Omental fat pad (tissue), 4 donors: Measurements from ENCODE around the gene CEP131. TPM values are rescaled to one million over a fixed set of nuclear protein-coding genes. Genes with fewer than 3 reads are reported as not detected.

Experiments used
- ATAC-seq: fragments of 150-250 bp; one replicate; pipeline ENCODE4 v1.9.1; 2016; ENCODE audit warnings: mild to moderate bottlenecking, moderate library complexity; ENCODE audit not compliant: low FRiP score
- DNase-seq: peaks from one replicate; pipeline ENCODE4 v3.0.0-alpha.2; 2019; ENCODE audit warnings: low spot score
- total RNA-seq, 4 donors: library from RNA; depleted of rRNA; stranded (reverse); fragments of >200 nt; gene quantifications; one replicate each; pipeline ENCODE4 v1.1.0, GENCODE V29; 2016
- TF ChIP-seq, protein P1 (sequence below), 3 donors: fragments of 450-650 bp; IDR thresholded peaks; one replicate each; pipeline ENCODE4 v1.5.1; 2016 to 2017; ENCODE audit warnings: antibody characterized with exemption in 3 of 3, mild to moderate bottlenecking in 3 of 3, moderate library complexity in 2 of 3

The CEP131 gene
- total RNA-seq, 4 donors from 2014 or later, result 3.0 to 11.5 (median 5.6) TPM

DNA sequence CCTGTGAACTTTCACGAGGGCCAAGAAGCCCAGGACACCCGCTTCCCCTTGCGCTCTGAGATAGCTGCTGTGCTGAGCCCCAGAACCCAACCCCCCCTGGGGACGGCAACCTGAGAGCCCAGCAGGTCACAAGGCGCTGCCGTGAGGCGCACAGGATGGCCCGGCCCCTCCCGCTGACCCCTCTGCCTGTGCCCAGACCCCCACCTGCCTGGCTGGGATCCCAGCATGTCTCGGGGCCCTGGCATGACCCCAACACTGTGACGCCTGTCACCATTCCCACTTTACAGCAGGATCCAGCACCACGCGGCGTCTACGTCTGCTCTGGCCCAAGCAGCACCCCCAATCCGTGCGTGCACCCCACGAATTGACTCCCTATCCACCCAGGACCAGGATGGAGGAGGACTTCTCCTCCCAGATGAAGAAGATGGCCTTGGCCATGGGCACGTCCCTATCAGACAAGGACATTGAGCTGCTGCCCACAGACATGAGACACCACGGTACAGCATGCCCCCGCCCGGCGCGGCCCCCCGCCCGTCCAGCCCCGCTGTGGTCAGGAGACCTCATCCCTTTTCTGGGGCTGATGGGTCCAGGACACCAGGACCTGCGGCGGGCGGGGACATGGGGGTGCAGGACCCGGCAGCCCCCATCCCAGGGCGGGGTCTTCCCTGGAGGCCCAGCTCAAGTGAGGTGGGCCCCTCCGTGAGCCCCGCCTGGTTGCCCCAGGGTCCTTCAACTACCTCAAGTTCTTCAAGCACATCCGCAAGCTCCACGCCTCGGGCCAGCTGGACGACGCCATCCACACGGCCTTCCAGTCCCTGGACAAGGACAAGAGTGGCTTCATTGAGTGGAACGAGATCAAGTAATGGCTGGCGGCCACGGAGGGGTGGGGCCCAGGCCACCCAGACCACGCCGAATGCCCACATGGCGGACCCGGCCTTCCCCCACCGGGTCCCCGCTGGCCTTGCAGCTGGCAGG lies 41.6 kb downstream of the CEP131 start:
- no peak for ATAC-seq
- DNase-seq, result no peak
- TF ChIP-seq, protein P1, sequence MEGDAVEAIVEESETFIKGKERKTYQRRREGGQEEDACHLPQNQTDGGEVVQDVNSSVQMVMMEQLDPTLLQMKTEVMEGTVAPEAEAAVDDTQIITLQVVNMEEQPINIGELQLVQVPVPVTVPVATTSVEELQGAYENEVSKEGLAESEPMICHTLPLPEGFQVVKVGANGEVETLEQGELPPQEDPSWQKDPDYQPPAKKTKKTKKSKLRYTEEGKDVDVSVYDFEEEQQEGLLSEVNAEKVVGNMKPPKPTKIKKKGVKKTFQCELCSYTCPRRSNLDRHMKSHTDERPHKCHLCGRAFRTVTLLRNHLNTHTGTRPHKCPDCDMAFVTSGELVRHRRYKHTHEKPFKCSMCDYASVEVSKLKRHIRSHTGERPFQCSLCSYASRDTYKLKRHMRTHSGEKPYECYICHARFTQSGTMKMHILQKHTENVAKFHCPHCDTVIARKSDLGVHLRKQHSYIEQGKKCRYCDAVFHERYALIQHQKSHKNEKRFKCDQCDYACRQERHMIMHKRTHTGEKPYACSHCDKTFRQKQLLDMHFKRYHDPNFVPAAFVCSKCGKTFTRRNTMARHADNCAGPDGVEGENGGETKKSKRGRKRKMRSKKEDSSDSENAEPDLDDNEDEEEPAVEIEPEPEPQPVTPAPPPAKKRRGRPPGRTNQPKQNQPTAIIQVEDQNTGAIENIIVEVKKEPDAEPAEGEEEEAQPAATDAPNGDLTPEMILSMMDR (IDR thresholded peaks at IDR 0.05), result no peak

DNA sequence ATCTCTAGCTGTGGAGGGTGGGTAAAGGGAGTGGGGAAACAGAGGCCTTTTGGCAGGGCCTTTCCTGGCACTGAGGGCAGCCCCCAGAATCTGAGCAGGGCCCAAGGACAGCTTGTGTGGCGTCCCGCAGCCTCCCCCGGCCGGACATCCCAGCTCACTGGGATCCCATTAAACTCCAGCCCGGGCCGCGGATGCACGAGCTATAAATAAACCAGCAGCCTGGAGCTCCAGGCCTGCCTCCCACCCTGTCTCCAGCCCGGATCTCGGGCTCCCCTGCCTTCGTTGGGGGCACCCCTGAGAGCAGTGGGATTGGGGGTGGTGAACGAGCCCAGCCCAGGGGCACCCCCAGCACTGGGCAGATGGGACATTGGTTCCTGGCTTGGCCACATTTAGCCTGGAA lies 42.9 kb downstream of the CEP131 start:
- no peak for DNase-seq
- ATAC-seq, result no peak
- TF ChIP-seq, protein P1 (IDR thresholded peaks at IDR 0.05), result no peak

DNA sequence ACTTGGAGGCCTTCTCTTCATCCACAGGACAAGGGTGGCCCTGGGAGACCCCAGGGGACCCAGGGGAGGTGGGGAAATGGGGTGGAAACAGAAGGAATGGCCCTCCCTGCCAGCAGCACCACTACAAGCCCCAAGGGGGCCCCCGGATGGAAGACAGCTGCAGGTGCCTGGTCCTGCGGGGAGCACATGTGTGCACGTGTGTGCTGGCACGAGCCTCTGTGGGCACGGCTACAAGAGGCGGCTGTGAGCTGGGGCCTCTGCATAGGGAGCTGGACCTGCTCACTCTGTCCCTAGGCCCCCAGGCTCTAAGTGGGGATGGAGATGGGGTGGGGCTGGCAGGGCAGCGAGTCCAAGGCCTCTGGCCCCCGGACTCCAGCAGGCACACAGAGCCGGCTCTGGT lies 43.5 kb downstream of the CEP131 start:
- TF ChIP-seq, protein P1 (IDR thresholded peaks at IDR 0.05), result no peak

DNA sequence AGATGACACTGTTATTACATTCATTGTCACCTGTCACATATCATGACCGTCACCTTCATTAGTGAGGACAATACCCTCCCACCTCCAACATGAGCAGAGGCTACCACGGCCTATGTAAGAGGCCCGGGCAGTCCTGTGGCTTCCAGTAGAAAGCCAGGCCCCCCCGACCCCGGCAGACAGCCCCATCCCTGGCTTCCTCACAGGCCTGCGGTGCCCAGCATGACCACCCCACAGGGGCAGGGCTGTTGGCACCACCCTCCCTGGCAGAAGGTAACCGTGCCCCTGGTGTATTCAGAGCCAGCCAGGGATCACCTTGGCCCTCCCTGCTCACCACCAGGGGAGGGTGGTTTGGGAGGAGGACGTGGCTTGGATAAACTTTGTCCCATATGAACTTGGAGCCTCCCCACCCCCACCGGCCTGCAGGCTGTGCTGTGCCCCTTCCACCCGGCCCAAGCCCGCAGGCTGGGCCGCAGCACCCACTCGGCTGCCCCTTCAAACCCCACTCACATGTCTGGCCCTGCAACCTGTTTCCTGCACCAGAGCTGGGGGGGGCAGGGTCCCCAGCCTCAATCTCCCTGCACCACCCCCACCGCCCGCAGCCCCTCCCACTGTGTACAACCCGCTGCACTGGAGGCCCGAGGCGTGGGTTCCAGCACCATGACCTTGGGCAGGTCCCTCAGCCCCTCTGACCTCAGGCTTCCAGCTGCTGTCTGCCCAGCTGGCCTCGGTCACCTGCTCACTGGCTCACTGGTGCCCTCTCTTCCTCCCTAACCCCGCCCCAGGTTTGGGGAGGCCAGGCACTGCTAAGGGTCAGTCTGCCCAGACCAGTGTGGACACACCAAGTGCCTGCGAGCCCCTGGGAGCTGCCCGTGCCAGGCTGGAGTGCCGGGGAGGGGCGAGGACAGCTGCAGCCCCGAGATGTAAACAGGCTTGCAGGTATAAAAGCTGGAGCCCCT lies 44.4 kb downstream of the CEP131 start:
- ATAC-seq, result no peak
- TF ChIP-seq, protein P1 (IDR thresholded peaks at IDR 0.05), result no peak

More for the DNA sequence above, 43.5 kb downstream of the CEP131 start:
- ATAC-seq (no peak), DNase-seq (no peak)

DNA sequence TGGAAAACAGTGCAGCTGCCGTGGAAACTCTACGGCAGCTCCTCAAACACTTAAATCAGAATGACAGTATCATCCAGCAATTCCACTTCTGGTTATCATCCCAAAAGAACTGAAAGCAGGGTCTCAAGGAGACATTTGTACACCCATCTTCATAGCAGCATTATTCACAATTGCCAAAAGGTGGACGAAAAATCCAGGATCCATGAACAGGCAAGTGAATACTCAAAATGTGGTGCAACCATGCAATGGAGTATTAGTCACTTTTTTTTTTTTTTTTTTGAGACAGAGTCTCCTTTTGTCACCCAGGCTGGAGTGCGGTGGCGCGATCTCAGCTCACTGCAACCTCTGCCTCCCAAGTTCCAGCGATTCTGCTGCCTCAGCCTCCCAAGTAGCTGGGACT lies 46.1 kb downstream of the CEP131 start:
- DNase-seq (no peak), ATAC-seq (no peak)
- TF ChIP-seq, protein P1 (IDR thresholded peaks at IDR 0.05), result no peak

More for the DNA sequence above, 44.4 kb downstream of the CEP131 start:
- DNase-seq, result no peak

DNA sequence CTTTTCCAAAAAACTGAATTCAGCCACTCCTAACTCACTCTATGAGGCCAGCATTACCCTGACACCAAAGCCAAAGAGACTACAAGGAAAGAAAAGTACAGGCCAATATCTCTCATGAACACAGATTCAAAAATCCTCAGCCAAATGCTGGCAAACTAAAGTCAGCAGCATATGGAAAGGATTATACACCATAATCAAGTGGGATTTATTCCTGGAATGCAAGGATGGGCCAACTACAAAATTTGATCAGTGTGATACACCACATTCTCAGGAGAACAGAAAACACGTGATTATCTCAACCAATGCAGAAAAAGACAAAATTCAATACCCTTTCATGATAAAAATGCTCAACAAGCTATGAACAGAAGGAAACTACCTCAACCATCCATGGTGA lies 49.0 kb downstream of the CEP131 start:
- TF ChIP-seq, protein P1 (IDR thresholded peaks at IDR 0.05), result no peak
- ATAC-seq (no peak), DNase-seq (no peak)
